NT2/D1 (cell line): ENCODE data around the gene BSG.

ENCODE experiments used
- SUZ12 ChIP-seq: IDR thresholded peaks from 2 replicates; pipeline ENCODE4 v1.6.1; 2011; ENCODE audit not compliant: insufficient read length, insufficient read depth; ENCODE audit errors: extremely low read depth
- YY1 ChIP-seq: IDR thresholded peaks from 2 replicates; pipeline ENCODE4 v1.6.1; 2011; ENCODE audit not compliant: insufficient read length, insufficient read depth

- TF ChIP-seq YY1 (no peak), SUZ12 (no peak)
Measured at GRCh38 chr19:588093-588740, 15.8 kb downstream of the BSG start.
